B cell (primary cell): Measurements from ENCODE around the gene SUSD2. TPM values are rescaled to one million over a fixed set of nuclear protein-coding genes. Genes with fewer than 3 reads are reported as not detected.

Experiments
- ATAC-seq: fragments of 200-7000 bp; cut with Tn5 transposase; one replicate; pipeline ENCODE4 v1.10.0; 2021; ENCODE audit warnings: low read depth, mild to moderate bottlenecking, moderate number of reproducible peaks, moderate library complexity
- CTCF ChIA-PET: fragments of 350-600 bp; sonication (Branson Sonifier 250); formaldehyde crosslinking; loops from one replicate; lab custom pipeline; 2021; ENCODE audit warnings: antibody characterized with exemption, inconsistent platforms; lab: Charles Lee
- POLR2A ChIA-PET: fragments of 350-600 bp; sonication (Branson Sonifier 250); formaldehyde crosslinking; loops from one replicate; lab custom pipeline; 2021; ENCODE audit warnings: antibody characterized with exemption; lab: Charles Lee
- DNase-seq: peaks from one replicate; pipeline ENCODE4 v3.0.0; 2013
- H2AFZ ChIP-seq: 2 replicates; pipeline ENCODE4 v1.6.1; 2012; ENCODE audit warnings: mild to moderate bottlenecking, low read depth, low read length; ENCODE audit not compliant: insufficient read depth, poor library complexity, severe bottlenecking
- H3K27ac ChIP-seq, 2 donors: 1 replicate in 1 of 2; 2 replicates in 1 of 2; pipeline ENCODE4 v1.5.1; 2012 to 2013; ENCODE audit warnings: low read length in 2 of 2, mild to moderate bottlenecking in 2 of 2, moderate library complexity in 1 of 2
- H3K27me3 ChIP-seq, 4 experiments: fragments of 200-600 bp in 1 of 4; sonication (generic) in 1 of 4; replicated peaks in 1 of 4; 1 replicate in 2 of 4; 2 replicates in 2 of 4; pipeline versions ENCODE4 v1.6.1 to v1.7.0; 2013 to 2016; ENCODE audit warnings: low read length in 3 of 4, mild to moderate bottlenecking in 2 of 4, mixed read lengths in 1 of 4, moderate library complexity in 1 of 4; ENCODE audit not compliant: insufficient read depth in 4 of 4, control insufficient read depth in 3 of 4; ENCODE audit errors: control extremely low read depth in 1 of 4
- H3K36me3 ChIP-seq, 2 experiments: replicated peaks in 1 of 2; 1 replicate in 1 of 2; 2 replicates in 1 of 2; pipeline versions ENCODE4 v1.6.1 to v1.7.1; 2013; ENCODE audit warnings: low read length in 1 of 2; ENCODE audit not compliant: insufficient read depth in 2 of 2, control insufficient read depth in 1 of 2; ENCODE audit errors: control extremely low read depth in 1 of 2, extremely low read depth in 1 of 2
- H3K4me1 ChIP-seq, 2 donors: fragments of 200-600 bp in 1 of 2; sonication (generic) in 1 of 2; 1 replicate in 1 of 2; 2 replicates in 1 of 2; pipeline versions ENCODE4 v1.5.1 to v1.6.1; 2013 to 2017; ENCODE audit warnings: low read length in 2 of 2; ENCODE audit not compliant: control insufficient read depth in 2 of 2, insufficient read depth in 2 of 2
- H3K4me2 ChIP-seq: replicated peaks from 2 replicates; pipeline ENCODE3; 2012; ENCODE audit warnings: mild to moderate bottlenecking, low read depth, low read length; ENCODE audit not compliant: poor library complexity, severe bottlenecking
- H3K4me3 ChIP-seq, 5 experiments: fragments of 200-600 bp in 1 of 5; sonication (generic) in 1 of 5; 1 replicate in 3 of 5; 2 replicates in 2 of 5; pipeline versions ENCODE4 v1.5.1 to v1.7.0; 2011 to 2016; ENCODE audit warnings: low read length in 4 of 5, mild to moderate bottlenecking in 4 of 5, low read depth in 2 of 5, control low read depth in 1 of 5, moderate library complexity in 1 of 5; ENCODE audit not compliant: insufficient read depth in 1 of 5; ENCODE audit errors: control extremely low read depth in 1 of 5, extremely low read depth in 1 of 5
- H3K79me2 ChIP-seq: fragments of 200-600 bp; sonication (generic); one replicate; pipeline ENCODE4 v1.6.0; 2016; ENCODE audit warnings: low read length; ENCODE audit not compliant: control insufficient read depth, insufficient read depth
- H3K9ac ChIP-seq: fragments of 200-600 bp; sonication (generic); 2 replicates; pipeline ENCODE4 v1.6.1; 2017; ENCODE audit warnings: mild to moderate bottlenecking, low read length, moderate library complexity
- H3K9me3 ChIP-seq, 3 donors: one replicate each; pipeline versions ENCODE4 v1.6.1 to v1.7.1; 2013; ENCODE audit warnings: low read length in 2 of 3; ENCODE audit not compliant: control insufficient read depth in 2 of 3, insufficient read depth in 1 of 3; ENCODE audit errors: control extremely low read depth in 1 of 3
- H4K20me1 ChIP-seq: 2 replicates; pipeline ENCODE4 v1.6.0; 2012; ENCODE audit warnings: mild to moderate bottlenecking, low read length; ENCODE audit not compliant: insufficient read depth, control insufficient read depth, poor library complexity, severe bottlenecking
- H3K27ac Mint-ChIP-seq: one replicate; pipeline ENCODE4 v1.8.0; 2021; ENCODE audit warnings: mixed read lengths
- H3K27me3 Mint-ChIP-seq: one replicate; pipeline ENCODE4 v1.8.0; 2021; ENCODE audit warnings: mixed read lengths
- H3K4me1 Mint-ChIP-seq: one replicate; pipeline ENCODE4 v1.8.0; 2021; ENCODE audit warnings: mixed read lengths
- H3K4me3 Mint-ChIP-seq: one replicate; pipeline ENCODE4 v1.8.0; 2021; ENCODE audit warnings: mixed read lengths
- H3K9me3 Mint-ChIP-seq: one replicate; pipeline ENCODE4 v1.8.0; 2022; ENCODE audit warnings: mixed read lengths; ENCODE audit not compliant: insufficient read depth
- CTCF ChIP-seq: fragments of 200-600 bp; IDR thresholded peaks from one replicate; pipeline ENCODE4 v1.8.0; 2022; ENCODE audit warnings: antibody characterized with exemption, mild to moderate bottlenecking
- EZH2 ChIP-seq: IDR thresholded peaks from 2 replicates; pipeline ENCODE4 v1.6.1; 2012; ENCODE audit warnings: borderline replicate concordance, low read depth, mild to moderate bottlenecking, moderate library complexity, low read length; ENCODE audit not compliant: insufficient read depth, poor library complexity, severe bottlenecking
- WGBS: methylation state at CpG from one replicate; pipeline ENCODE4 v1.1.5; 2013; ENCODE audit warnings: missing lambda C conversion rate; ENCODE audit not compliant: insufficient coverage; 5-methylcytosine and 5-hydroxymethylcytosine counted together
- intact Hi-C: fragments of 100-400 bp; cut with micrococcal nuclease; formaldehyde crosslinking; loops from one replicate; pipeline ENCODE4 v1.10.0; 2022
- polyA plus RNA-seq: library from polyadenylated mRNA; depleted of rRNA; stranded (reverse); fragments of >200 nt; gene quantifications from 2 replicates; pipeline ENCODE4 v1.2.3, GENCODE V29; 2012
- total RNA-seq, 2 donors: library from RNA; stranded (reverse); fragments of 120-200 nt in 1 of 2; gene quantifications; 1 replicate in 1 of 2; 2 replicates in 1 of 2; pipeline versions ENCODE4 v1.2.3 to v1.2.4, GENCODE V29; 2013 to 2022

Gene SUSD2
- total and polyA plus RNA-seq, 2 donors (not counting 1 experiment from before 2014, with no cell fraction given) = 0.30 to 0.48 TPM

- Histone ChIP-seq H3K9ac (no peak overlapping the region), H3K4me3 (no peak overlapping the region), H4K20me1 (peaks cover 12% of the 10 kb centered on the region), H3K4me2 (no peak overlapping the region), H2AFZ (no peak overlapping the region), H3K4me1 (no peaks in the 10 kb centered on the region), H3K36me3 (peaks cover 0 to 55% of the 10 kb centered on the region in 2 experiments), H3K27me3 (no peaks in the 10 kb centered on the region), H3K79me2 (no peaks in the 10 kb centered on the region), H3K9me3 (no peaks in the 10 kb centered on the region), H3K27ac (no peak overlapping the region)
- POLR2A ChIA-PET = no interaction called here
- Mint-ChIP-seq H3K4me3 (no peak overlapping the region), H3K4me1 (no peaks in the 10 kb centered on the region), H3K9me3 (no peaks in the 10 kb centered on the region), H3K27ac (no peak overlapping the region), H3K27me3 (no peaks in the 10 kb centered on the region)
- TF ChIP-seq CTCF (no peak), EZH2 (no peak)
- CTCF ChIA-PET = interaction anchor here (1.0 to 5.0 kb wide), 4 partner anchors 20 to 75 kb away, joined by 3 to 84 read pairs (median 42); no protein-coding TSS in a partner anchor
- WGBS = 99% methylated on average over 5 of the region's 5 CpGs
- no peak for DNase-seq
- ATAC-seq = no peak
- intact Hi-C loops = loop anchor here (5.0 kb wide), 2 partner anchors 195 to 315 kb away; partner anchors contain the start of gene GSTT2
Measured at GRCh38 chr22:24177045-24177444, 4.2 kb upstream of the SUSD2 start.

- ATAC-seq = no peak
- no peak overlapping the region for H3K4me2 ChIP-seq
- no peak overlapping the region for H3K4me3 ChIP-seq
- no peaks in the 10 kb centered on the region for H3K9me3 ChIP-seq
- no peaks in the 10 kb centered on the region for H3K79me2 ChIP-seq
- H3K27me3 ChIP-seq = no peaks in the 10 kb centered on the region
- TF ChIP-seq EZH2 (no peak), CTCF (no peak)
- CTCF ChIA-PET = interaction anchor here (0.6 to 5.0 kb wide), 4 partner anchors 20 to 71 kb away, joined by 4 to 84 read pairs (median 42); no protein-coding TSS in a partner anchor
- Mint-ChIP-seq H3K4me1 (no peaks in the 10 kb centered on the region), H3K9me3 (no peaks in the 10 kb centered on the region), H3K27ac (no peak overlapping the region), H3K4me3 (no peak overlapping the region), H3K27me3 (no peaks in the 10 kb centered on the region)
- peaks cover 0 to 51% of the 10 kb centered on the region in 2 experiments for H3K36me3 ChIP-seq
- 96% methylated on average over 5 of the region's 10 CpGs for WGBS
- no peaks in the 10 kb centered on the region for H3K4me1 ChIP-seq
- POLR2A ChIA-PET = no interaction called here
- peaks cover 12% of the 10 kb centered on the region for H4K20me1 ChIP-seq
- H3K9ac ChIP-seq = no peak overlapping the region
- no peak overlapping the region for H3K27ac ChIP-seq
- no peak overlapping the region for H2AFZ ChIP-seq
- DNase-seq = no peak
- intact Hi-C loops = loop anchor here (5.0 kb wide), 2 partner anchors 195 to 315 kb away; partner anchors contain the start of gene GSTT2
Measured at GRCh38 chr22:24177456-24177855, 3.8 kb upstream of the SUSD2 start.
